ENCODE data around the gene CDH19. TPM values are rescaled to one million over a fixed set of nuclear protein-coding genes. Genes with fewer than 3 reads are reported as not detected.

Gene CDH19
- total RNA-seq, 6 donors from 2014 or later = 1.0 to 3.1 (median 1.3) TPM

GRCh38 chr18:66630831-66631230, 26.9 kb upstream of the CDH19 start:
- Histone ChIP-seq H3K4me3 (no peak overlapping the region), H3K27me3 (no peaks in the 10 kb centered on the region), H3K9me3 (no peaks in the 10 kb centered on the region), H3K36me3 (no peaks in the 10 kb centered on the region), H3K27ac (no peak overlapping the region), H3K4me1 (no peaks in the 10 kb centered on the region)
- 50 to 71% methylated on average over 1 of the region's 1 CpG for whole genome bisulfite sequencing, 2 donors
- TF ChIP-seq EP300 (IDR thresholded peaks at IDR 0.05) (no peak), CTCF (IDR thresholded peaks at IDR 0.05) (no peak), POLR2AphosphoS5 (IDR thresholded peaks at IDR 0.05) (no peak), POLR2A (IDR thresholded peaks at IDR 0.05) (no peak)
- DNase-seq (no peak), ATAC-seq (ENCODE audit: low FRiP score in 2 of 2) (no peak)

GRCh38 chr18:66623821-66624220, 19.9 kb upstream of the CDH19 start:
- H3K27ac ChIP-seq = no peak overlapping the region
- no peak for TF ChIP-seq CTCF (IDR thresholded peaks at IDR 0.05)
- TF ChIP-seq POLR2AphosphoS5 (IDR thresholded peaks at IDR 0.05) = no peak
- no peak for TF ChIP-seq POLR2A (IDR thresholded peaks at IDR 0.05)
- TF ChIP-seq EP300 (IDR thresholded peaks at IDR 0.05) = no peak
- H3K4me3 ChIP-seq = no peak overlapping the region
- H3K36me3 ChIP-seq = no peaks in the 10 kb centered on the region
- H3K27me3 ChIP-seq = no peaks in the 10 kb centered on the region
- DNase-seq (no peak), ATAC-seq (ENCODE audit: low FRiP score in 2 of 2) (no peak)
- H3K4me1 ChIP-seq = no peaks in the 10 kb centered on the region
- no peaks in the 10 kb centered on the region for H3K9me3 ChIP-seq
- WGBS, 2 donors = 50 to 55% methylated on average over 1 of the region's 1 CpG

- Histone ChIP-seq H3K4me1 (no peaks in the 10 kb centered on the region), H3K36me3 (no peaks in the 10 kb centered on the region), H3K27me3 (no peaks in the 10 kb centered on the region), H3K9me3 (no peaks in the 10 kb centered on the region), H3K4me3 (no peak overlapping the region), H3K27ac (no peak overlapping the region)
- ATAC-seq (ENCODE audit: low FRiP score in 2 of 2) (no peak), DNase-seq (no peak)
- 86% methylated on average over 12 of the region's 12 CpGs for WGBS, 2 donors
- TF ChIP-seq POLR2A (IDR thresholded peaks at IDR 0.05) (no peak), POLR2AphosphoS5 (IDR thresholded peaks at IDR 0.05) (no peak), EP300 (IDR thresholded peaks at IDR 0.05) (no peak), CTCF (IDR thresholded peaks at IDR 0.05) (no peak)
Measured at GRCh38 chr18:66621816-66622576, 18.1 kb upstream of the CDH19 start.

GRCh38 chr18:66616523-66616983, 12.7 kb upstream of the CDH19 start:
- peak; percentile 28 to 63 for ATAC-seq (ENCODE audit: low FRiP score in 2 of 2)

More at GRCh38 chr18:66616523-66616983, 12.7 kb upstream of the CDH19 start:
- H3K36me3 ChIP-seq = no peaks in the 10 kb centered on the region
- no peaks in the 10 kb centered on the region for H3K4me1 ChIP-seq
- WGBS, 2 donors = 67 to 77% methylated on average over 3 to 4 of the region's 4 CpGs
- TF ChIP-seq EP300 (IDR thresholded peaks at IDR 0.05) (no peak), POLR2AphosphoS5 (IDR thresholded peaks at IDR 0.05) (no peak), CTCF (IDR thresholded peaks at IDR 0.05) (no peak), POLR2A (IDR thresholded peaks at IDR 0.05) (no peak)
- no peak for DNase-seq
- H3K4me3 ChIP-seq = no peak overlapping the region
- H3K27ac ChIP-seq = no peak overlapping the region
- no peaks in the 10 kb centered on the region for H3K9me3 ChIP-seq
- H3K27me3 ChIP-seq = no peaks in the 10 kb centered on the region

All from upper lobe of left lung (tissue), 6 donors.